NK-92 (cell line): Measurements from ENCODE around the gene CACNA1A.
"Not testable (repeated sequence)": the region's sequence is repeated elsewhere in the genome, so short reads cannot be mapped to it uniquely, and the experiment has no call there.

ENCODE experiments used
- DNase-seq: peaks from one replicate; lab custom pipeline; 2025; ENCODE audit not compliant: unreplicated experiment; lab: John Stamatoyannopoulos, UW

CACNA1A gene

DNA sequence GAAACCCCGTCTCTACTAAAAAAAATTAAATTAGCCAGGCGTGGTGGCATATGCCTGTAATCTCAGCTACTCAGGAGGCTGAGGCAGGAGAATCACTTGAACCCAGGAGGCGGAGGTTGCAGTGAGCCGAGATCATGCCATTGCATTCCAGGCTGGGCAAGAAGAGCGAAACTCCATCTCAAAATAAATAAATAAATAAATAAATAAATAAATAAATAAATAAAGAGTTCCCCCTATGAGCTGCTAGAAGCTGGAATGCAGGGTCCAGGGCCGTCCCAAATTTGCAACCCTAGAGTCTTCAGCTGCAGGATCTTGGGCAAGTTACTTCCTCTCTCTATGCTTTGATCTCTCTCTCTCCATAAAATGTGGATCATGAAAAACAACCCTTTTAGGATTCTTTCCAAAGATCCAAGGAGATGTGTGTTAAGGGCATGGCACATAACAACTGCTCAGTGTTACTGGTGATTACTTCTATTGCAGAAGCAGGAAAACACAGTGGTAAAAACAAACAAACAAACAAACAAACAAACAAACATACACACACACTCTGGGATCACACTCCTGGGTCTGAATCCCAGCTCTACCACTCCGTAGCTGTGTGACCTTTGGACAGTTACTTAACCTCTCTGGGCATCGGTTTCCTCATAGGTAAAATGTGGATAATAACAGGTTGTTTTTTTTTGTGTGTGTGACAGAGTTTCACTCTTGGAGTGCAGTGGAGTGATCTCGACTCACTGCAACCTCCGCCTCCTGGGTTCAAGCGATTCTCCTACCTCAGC lies 78.8 kb downstream of the CACNA1A start:
- DNase-seq = no peak

DNA sequence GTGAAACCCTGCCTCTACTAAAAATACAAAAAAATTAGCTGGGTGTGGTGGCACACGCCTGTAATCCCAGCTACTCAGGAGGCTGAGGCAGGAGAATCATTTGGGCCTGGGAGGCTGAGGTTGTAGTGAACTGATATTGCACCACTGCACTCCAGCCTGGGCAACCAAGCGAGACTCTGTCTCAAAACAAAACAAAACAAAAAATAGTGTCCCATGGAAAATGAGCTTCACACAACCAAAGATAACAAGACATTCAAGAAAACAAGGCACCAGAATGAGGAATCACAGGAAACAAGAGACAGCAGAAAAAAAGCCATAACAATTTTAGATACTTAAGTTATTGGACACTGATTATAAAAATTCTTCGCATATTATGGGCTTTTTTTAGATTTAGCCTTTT lies 80.4 kb downstream of the CACNA1A start:
- not testable (repeated sequence) for DNase-seq

DNA sequence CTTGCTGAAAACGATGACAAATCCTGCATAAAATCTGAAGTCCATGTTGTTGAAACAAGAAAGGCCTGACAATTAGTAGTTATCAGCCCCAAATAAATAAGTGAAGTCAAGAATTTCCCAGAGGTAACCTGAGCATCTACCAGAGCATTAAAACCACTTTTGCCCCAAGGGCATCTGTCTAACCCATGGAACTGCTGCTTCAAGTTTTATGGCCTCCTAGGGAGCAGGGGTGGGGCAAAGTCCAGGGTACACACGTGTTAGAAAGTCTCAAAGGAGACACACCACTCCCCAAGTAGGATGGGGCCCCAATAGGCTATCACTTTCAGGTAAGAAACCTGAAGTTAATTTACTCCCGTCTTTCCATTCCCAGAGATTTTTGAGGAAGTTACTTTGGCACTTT lies 81.1 kb downstream of the CACNA1A start:
- DNase-seq = no peak

DNA sequence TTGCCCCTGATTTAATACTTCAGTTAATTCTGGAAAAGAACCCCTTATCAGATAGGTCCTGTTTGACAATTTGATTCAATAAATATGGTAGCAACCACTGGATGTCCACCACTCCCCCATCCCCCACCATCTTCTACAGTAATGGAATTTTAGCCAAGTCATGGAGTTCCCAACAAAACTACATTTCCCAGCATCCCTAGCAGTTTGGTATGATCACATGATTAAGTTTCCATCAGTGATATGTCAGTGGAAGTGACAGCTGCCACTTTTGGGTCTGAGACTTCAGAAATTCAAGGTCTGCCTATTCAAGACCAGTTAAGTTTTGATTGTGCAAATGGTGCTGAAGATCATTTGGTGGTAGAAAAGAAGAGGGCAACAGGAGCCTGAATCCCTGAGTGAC lies 85.5 kb downstream of the CACNA1A start:
- no peak for DNase-seq

DNA sequence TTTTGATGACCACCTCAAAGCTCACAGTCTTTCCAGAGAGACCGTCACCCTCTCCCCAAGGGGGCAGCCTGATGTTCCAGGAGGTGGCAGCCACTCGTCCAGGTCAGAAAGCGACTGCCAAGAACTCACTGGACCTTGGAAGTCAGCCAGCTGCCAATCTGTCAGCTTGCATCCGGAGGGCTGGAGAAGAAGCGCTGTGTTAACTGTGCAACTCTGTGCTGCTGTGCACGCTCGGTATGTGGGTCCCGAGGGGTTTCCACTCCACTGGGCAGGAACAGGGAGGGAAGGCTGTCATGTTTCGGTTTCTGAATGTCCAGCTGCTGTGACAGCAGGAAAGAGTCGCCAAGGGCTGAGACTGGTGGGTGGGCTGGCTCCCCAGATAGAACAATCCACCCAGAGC lies 89.2 kb downstream of the CACNA1A start:
- no peak for DNase-seq

DNA sequence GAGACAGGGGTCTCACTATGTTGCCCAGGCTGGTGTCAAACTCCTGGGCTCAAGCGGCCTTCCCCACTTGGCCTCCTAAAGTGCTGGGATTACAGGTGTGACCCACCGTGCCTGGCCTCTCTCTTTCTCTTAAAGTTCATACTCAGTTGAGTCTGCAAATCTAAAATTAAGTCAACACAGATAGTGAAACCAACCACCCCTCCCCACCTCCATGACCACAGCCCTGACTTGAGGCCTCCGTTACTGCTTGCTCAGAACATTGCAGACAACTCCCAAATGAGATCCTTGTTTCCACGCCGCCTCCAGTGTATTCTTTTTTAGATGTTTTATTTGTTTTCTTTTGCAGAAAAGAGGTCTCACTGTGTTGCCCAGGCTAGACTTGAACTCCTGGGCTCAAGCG lies 94.4 kb downstream of the CACNA1A start:
- DNase-seq = no peak

DNA sequence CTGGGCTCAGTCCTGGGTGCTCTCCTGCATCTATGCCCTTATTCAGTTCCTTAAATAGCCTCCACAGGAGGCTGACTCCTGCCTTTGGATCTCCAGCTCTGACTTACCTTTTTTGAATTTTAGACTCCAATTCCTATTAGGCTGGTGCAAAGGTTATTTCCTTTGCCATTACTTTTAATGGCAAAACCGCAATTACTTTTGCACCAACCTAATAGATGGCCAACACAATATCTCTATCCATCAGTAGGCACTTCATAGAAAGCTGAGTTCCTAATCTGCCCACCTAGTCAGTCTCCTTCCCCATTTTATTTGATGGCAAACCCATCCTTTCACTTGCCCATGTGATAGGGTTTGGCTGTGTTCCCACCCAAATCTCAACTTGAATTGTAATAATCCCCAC lies 95.3 kb downstream of the CACNA1A start:
- DNase-seq = no peak

DNA sequence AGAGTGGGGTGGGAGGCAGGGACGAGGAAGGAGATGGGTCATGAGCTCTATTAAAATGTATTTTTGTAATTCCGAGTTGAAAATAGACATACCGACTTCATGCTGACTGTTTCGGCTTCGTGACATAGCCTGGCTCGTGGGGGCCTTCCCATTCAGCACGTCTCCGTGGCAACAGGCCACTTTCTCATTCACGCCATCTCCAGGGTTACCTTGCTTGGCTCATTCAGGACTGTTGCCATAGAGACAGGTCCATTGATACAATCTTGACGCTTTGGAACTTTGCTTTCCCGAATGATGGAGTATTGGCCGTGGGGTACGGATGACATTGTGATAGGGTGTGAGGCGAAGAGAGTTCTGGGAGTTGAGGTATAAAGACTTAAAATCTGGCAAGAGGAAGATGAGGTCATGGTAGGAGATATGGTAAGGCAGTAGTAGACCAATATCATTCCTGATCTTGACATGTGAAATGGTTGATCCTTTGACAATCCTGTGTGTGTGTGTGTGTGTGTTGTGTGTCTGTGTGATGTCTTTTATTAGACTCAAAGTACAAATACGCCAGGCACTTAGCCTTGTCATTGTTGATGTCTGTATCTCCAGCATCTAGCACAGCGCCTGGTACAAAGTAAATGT lies 97.3 kb downstream of the CACNA1A start:
- no peak for DNase-seq

DNA sequence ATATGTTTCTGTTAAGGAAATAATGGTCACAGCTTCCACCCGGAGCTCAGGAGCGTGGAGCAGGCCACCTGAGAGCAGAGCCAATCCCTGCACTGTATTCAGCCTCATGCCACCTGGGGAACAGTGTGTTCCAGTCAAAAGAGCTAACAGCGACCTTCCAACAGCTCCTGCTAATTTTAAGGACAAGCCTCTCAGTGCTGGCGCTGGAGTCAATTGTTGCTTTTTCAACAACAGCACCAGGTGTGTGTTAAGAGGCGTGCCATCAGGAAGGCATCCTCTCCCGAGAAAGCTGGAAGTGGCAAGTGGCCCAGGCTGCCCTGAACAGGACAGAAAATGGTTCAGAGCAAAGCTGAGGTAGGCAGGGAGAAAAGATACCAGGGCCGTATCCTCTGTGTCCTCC lies 102.0 kb downstream of the CACNA1A start:
- DNase-seq = no peak

DNA sequence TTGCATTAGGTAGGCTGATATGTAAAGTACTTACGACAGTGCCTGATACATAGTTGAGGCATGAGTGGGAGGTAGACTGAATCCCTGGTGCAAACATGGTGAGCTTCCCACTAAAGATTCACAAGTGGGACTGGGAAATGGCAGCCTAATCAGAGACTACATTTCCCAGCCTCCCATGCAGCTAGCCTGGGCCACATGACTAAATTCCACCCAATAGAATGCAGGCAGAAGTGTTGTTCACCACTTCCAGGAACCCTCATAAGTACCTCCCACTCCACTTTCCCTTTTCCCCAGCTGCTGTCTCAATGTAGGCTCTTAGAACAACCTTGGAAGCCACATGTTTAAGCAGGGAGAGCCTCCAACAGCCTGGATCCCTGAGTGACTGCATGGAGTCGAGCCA lies 104.9 kb downstream of the CACNA1A start:
- no peak for DNase-seq

DNA sequence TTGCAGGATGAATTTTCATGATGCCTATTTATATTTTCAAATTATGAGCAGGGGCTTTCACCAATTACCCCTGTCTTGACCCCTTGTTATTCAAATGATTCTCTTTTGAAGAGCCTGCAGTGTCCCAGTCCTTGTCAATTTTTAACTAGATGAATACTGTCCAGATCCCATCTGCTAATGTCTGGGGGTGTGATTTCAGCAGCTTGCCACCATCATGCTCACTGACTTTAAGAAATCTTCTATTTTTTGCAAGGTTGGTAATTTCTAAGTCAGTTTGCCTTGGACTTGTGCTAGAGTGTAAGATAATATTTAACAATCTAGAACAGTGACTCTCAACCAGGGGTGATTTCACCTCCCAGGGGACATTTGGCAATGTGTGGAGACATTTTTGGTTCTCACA lies 106.0 kb downstream of the CACNA1A start:
- DNase-seq = no peak

DNA sequence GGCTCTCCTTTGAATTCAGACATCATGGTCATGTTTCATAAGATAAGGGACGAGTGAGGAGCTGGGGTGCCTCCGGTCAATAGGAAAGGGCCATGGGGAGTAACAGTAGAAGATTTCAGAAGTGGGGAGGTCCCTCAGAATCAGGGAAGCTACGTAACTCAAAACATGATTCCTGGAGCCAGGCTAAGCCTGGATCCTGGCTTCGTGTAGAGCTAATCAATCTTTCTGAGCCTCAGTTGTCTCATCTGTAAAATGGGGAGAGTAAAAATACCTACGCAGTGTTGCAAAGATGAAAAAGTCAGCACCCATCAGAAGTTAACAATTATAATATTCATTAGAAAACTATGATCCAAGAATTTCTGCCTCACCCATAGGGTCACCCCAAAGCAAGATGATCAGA lies 106.5 kb downstream of the CACNA1A start:
- no peak for DNase-seq

DNA sequence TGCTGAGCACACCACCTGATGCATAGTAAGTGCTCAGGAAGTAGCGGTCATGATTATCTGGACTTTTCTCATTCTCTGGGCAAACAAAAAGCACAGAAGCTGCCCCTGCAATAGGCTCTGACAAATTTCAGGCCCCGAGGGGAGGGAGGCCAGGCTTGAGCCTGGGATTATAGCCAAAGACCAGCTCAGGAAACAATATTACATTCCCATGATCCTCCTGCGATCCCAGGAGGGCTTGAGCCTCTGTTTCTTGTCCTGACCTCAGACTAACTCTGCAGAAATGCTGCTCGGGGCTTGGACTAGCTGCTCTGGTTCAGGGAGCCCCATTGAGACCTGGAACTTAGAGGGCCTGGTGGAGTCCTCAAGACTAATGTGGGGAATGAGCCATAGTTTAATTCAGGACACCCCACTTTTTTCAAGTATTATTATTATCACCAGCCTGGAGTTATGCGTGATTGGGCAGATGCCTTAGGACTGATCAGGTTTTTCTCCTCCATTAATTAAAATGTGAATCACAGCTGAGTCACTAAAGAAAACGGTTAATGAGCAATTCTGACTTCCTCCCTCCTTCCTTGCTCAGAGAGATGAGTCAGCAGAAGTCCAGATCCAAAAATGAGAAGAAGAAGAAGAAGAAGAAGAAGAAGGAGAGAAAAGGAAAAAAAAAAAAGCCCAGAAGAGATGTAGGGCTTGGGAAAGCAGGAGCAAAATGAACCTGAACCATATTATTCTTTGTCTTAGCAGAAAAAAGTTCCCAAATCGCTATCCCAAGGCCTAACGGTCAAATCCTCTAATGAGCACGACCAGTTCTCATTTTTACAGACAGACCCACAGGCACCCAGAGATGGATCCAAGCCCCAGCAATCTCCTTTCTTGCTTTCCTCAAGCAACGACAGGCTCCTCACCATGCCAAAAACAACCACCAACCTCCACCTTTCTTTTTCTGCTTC lies 107.2 kb downstream of the CACNA1A start:
- DNase-seq = no peak

DNA sequence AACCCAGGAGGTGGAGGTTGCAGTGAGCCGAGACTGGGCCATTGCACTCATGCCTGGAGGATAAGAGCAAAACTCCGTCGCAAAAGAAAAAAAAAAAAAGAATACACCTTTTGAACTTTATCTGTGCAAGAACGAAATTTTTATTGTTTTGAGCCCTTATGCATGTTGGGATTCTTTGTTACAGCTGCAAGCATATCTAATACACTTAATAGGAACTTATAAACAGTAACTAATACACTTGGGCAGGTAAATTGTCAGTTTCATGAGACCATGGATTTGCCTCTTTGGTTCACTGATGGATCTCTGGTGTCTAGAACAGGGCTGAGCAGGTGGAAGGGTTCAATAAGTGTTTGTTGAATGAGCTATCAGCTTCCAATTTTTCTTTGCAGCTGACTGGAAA lies 108.1 kb downstream of the CACNA1A start:
- DNase-seq = no peak

DNA sequence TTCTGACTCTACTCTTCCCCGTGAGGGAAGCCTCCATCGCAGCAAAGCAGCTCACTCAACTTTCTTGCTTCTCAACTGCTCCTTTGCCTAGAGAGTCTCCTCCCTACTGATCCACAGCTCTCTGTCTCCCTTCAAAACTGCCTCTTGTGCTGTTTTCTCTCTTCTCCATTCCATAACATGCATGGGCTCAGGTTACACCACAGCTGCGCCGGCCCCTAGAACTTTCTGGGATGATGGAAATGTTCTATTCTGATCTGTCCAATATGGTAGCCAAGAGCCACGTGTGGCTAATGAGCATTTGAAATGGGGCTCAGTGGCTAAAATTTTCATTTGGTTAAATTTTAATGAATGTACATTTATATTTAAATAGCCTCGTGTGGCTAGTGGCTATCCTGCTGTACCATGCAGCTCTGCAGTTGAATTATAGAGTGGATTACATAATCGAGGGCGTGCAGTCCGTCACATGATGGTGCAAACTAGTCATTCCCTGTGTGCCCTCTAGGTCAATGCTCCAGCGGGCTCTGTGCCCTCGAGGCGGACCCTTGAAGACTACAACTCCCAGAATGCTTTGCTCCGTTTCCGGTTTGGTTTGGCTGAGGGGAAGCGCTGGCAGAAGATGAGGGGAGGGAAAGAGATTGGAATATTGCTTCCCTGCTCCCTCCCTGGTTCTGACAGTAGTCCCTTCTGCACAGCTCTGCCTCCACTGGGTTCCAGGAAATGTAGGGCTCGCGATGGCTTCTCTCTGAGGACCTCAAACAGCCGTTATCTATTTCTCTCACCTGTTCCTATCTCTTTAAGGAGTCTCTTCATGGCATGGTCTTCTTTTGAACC lies 109.8 kb downstream of the CACNA1A start:
- no peak for DNase-seq

DNA sequence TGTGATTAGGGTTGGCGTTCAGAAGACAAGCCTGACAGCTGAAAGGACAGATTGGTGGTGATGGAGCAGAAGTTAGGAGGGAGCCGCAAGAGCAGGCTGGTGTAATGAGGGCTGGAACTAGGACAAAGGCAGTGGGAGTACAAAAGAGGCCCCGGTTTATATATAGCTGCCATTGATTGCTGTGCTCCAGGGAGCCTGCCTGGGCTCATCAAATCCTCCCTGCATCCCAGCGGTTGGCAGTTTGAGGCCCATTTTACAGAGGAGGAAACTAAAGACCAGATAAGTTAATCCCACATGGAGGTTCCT lies 123.7 kb downstream of the CACNA1A start:
- no peak for DNase-seq

DNA sequence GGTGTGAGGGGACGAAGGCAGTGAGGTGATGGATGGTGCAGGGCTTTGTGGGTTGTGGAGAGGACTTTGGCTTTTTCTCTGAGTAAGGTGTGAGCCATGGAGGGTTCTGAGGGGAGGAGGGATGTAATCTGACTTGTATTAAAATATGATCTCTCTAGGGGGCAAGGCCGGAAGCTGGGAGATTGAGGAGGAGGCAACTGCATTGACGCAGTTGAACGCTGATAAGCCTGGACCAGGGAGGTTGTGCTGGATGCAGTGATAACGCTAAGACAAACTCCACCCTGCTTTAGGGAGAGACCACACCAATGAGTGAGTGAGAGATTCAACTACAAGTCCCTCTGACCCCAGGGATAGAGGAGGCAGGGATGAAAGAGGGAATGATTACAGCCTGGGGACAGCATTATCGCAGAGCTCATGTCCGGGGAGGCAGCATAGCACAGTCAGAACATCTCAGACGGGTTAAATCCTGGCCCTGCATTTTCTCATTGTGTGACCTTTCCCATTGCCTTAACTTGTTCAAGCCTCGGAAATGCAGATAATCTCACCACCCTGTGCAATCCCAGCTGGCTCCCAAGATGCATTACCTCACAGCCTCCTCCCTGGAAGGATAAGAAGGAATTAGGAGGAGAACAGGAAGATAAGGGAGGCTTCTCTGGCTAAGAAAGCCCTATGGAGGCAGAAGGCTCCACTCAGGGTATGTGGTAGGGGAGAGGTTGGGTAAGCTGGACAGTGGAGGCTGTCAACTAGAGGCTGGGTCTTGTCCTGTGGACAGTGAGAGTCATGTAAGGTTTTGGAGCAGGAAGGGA lies 124.2 kb downstream of the CACNA1A start:
- no peak for DNase-seq

DNA sequence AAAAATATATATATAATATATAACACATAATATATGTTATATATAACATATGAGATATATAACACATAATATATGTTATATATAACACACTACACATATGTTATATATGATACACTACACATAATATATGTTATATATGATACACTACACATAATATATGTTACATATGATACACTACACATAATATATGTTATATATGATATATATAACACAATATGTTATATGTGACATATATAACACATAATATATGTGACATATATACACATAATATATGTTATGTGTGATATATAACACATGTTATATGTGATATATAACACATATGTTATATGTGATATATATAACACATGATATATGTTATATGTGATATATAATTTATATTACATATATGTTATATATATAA lies 129.7 kb downstream of the CACNA1A start:
- DNase-seq = no peak

DNA sequence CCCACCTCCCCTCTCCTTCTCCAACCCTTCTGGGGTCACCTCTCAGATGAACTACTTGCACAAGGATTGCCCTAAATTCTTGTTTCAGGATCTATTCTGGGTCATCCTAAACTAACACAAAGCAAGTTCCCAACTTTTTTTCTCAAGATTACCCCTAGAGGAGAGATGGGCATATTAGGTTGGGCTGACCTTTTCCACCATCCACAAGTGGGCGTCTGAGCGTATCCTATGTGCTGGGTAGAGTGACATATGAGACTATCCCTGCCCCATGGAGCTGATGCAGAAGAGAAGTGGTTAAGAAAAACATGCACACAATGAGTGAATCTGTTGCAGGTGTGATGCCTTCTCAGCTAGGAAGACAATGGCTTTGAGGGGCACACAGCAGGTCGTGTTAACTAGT lies 132.7 kb downstream of the CACNA1A start:
- DNase-seq = no peak

DNA sequence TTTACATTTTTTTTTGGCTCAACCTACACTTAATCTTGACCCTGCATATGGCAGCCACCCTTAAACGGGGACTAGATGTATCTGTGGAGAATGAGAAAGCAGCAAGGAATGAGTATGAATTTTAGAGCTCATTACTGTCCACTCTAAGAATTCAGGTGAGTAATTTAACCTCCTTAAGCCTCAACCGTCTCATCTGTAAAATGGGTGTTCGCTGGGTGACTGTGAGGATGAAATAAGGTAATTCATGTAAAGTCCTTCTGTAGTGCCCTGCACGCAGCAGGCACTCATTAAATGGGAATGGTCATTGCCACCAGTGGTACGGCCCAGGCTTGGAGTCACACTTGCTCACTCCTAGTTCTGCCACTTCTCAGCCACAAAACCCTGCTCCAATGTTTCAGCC lies 135.3 kb downstream of the CACNA1A start:
- no peak for DNase-seq
